Left cardiac atrium (tissue), 4 donors: ENCODE results near the gene TSFM. TPM values are rescaled to one million over a fixed set of nuclear protein-coding genes. Genes with fewer than 3 reads are reported as not detected.

Experiments
- ATAC-seq, 2 donors: fragments of 200-7000 bp; cut with Tn5 transposase; one replicate each; pipeline ENCODE4 v1.9.1; 2020; ENCODE audit warnings: mild to moderate bottlenecking in 2 of 2, moderate library complexity in 2 of 2
- DNase-seq: peaks from one replicate; pipeline ENCODE4 v3.0.0-alpha.2; 2020
- intact Hi-C, 2 donors: fragments of 100-400 bp; cut with DNase I; formaldehyde crosslinking; loops; one replicate each; pipeline versions ENCODE4 v1.14.1 to v1.15.1; 2022 to 2023
- total RNA-seq, 2 donors: library from RNA; stranded (reverse); fragmentation: NEBNext Ultra II Directional; extraction: Animal tissue kit (Norgen Biotek cat#: 25700); gene quantifications; one replicate each; pipeline ENCODE4 v1.2.1, GENCODE V29; 2021
- donor health status: DM: no; HTN: yes; CAD: no.
- donor health status: DM: no; HTN: yes; CAD: no; lungs with severe emphysema.
- donor health status: DM: yes; HTN: yes; CAD: no.
- donor health status: Dilated cardiomyopathy.

TSFM gene
- total RNA-seq, 2 donors from 2014 or later: 29.2 to 38.1 TPM

GRCh38 chr12:57744777-57745484, 37.7 kb upstream of the TSFM start, which contains the start of gene TSPAN31:
Gene TSPAN31, plus strand, starts transcription at chr12:57745039. Its CDS starts 116 bp downstream, at chr12:57745155.
- ATAC-seq (peak; percentile 96 to 98), DNase-seq (peak; percentile 99)
- intact Hi-C loops: no loop called here

GRCh38 chr12:57745485-57745881, 37.1 kb upstream of the TSFM start:
- intact Hi-C loops: no loop called here
- ATAC-seq (peak; percentile 2 to 11), DNase-seq (no peak)

- intact Hi-C loops: no loop called here
- ATAC-seq (no peak), DNase-seq (no peak)
Measured at GRCh38 chr12:57746025-57746424, 36.6 kb upstream of the TSFM start.

DNA sequence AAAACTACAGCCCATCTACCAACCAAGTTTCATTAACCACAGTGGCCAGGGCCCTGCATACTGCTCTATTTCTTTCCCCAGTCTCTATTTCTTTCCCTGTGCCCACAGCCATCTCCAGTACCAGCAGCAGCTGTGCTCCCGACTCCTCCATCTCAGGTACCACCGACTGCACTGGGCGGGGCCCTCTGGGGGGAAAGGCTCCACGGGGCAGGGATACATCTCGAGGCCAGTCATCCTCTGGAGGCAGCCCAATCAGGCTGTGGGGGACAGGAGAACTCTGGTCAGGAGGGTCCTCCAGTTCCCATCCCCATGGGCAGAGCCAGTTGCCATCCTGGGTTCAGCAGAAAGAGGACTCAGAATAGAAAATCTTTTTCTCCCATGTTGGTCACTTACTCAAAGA, 33.5 kb upstream of the TSFM start:
- intact Hi-C loops: no loop called here
- ATAC-seq: no peak
- DNase-seq: no peak

DNA sequence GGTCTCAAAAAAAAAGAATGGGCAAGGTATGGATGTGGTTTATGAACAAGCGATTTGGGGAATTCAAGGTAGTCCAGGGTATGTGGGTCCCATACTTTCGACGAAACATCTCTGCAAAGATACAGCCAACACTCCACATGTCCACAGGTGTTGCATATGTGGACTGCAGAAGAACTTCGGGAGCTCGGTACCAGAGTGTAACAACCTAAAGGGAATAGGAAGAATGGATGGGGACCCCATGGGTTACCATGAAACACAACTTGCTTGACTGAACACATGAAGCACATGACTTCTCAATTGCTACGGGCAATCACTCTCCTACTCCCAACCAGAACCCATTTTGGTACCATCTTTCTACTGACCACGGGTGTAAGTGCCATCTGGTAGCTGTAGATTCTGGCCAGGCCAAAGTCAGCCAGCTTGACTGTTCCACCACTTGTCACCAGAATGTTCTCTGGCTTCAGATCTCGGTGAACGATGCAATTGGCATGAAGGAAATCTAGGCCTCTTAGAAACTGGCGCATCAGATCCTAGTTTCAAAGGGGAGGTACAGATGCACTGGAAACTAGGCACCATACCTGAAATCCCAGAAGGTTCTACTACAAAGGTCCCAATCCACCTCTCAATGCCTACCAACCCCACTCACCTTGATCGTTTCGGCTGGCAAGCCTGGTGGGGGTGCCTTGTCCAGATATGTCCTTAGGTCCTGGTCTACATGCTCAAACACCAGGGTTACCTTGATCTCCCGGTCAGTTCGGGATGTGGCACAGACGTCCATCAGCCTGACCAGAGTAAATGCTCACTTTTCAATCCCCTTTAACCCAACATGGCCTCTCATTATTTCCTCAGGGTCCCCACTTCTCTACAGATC, 31.8 kb upstream of the TSFM start:
- no peak for ATAC-seq
- intact Hi-C loops: no loop called here
- no peak for DNase-seq

GRCh38 chr12:57751432-57751787, 31.2 kb upstream of the TSFM start:
- DNase-seq: no peak
- ATAC-seq: no peak
- intact Hi-C loops: no loop called here

DNA sequence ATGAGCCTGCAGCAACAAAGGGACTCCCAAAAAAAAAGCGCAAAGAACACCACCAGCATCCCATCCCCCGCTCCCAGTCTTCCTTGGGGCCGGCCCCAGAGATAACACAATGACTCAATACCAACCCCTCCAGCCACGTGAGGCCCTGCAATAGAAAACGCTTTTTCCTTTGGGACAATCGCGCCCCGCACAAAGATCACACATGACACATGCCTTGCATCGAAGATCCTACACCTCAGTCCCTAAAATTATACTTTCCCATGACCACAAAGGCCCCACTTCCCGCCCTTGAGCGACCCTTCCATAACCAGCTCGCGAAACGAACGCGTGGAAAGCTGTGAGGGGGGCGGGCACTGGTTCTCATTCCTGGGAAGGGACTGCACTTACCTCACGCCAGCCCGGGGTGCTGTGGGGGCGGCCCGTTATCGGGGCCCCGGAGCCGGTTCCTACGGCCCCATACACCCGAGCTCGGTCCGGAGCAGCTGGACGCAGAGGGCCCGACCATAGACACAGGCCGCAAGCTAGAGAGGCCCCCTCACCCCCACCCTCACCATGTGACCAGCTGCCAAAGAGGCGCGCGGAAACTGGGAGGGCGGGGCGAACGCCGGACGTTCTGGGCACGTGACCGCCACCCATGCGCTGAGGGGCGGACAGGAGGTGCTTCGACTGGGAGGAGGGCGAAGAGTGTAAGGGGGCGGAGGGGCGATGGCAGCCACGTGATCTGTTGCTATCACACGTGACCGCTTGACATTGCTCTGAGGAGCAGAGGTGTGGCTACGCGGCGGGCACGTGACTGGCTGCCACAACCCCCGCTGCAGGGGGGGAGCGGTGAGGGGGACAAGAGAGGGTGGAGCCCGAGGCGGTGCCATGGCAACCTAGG, 30.6 kb upstream of the TSFM start, which contains the start of gene CDK4:
Gene CDK4 (minus strand): TSS at position 523 of the 880 bp plus-strand sequence. CDS start 593 bp downstream, outside the sequence.
- intact Hi-C loops: no loop called here
- ATAC-seq (peak; percentile 92 to 93), DNase-seq (peak; percentile 99)

DNA sequence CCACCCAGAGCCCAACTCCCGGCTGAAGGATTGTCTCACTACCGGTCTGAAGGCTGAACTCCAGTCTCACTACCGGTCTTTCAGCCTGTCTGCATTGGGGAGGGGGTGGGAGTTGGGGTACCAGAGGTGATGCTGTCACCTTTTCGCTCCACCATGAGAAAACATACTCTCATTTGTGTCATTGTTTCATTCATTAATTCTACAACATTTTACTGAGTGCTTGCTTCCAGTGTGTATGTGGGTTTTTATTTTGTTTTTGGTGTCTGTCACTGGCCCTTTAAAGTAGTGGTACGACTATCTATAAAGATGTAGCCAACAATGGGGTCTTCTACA, 30.0 kb upstream of the TSFM start:
- no peak for DNase-seq
- intact Hi-C loops: no loop called here
- no peak for ATAC-seq

DNA sequence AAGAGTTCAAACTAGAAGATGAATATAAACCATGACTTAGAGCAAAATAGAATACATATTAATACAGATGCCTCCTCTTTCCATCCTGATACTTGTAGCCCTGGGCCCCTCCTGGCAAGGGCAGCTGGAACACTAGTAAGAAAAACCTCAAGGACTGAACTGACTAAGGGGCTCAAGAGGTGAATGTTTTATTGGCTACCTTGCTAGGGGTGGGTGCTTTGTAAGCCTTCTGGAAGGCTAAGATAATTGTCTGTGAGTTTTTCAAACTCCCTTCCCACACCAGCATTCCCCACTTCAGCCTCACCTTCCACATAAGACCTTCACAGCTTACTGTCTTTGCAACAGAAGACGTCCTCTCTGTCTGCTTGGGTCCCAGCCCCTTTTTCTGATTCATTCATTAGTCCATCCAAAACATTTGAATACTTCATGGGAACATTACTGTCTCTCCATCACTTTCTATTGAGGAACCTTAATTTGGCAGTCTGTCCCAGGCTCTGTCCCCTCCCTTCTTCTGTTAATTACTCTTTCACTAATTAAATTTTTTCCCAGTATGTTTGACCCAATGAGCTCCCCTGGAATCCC, 28.7 kb upstream of the TSFM start:
- no peak for ATAC-seq
- intact Hi-C loops: no loop called here

DNA sequence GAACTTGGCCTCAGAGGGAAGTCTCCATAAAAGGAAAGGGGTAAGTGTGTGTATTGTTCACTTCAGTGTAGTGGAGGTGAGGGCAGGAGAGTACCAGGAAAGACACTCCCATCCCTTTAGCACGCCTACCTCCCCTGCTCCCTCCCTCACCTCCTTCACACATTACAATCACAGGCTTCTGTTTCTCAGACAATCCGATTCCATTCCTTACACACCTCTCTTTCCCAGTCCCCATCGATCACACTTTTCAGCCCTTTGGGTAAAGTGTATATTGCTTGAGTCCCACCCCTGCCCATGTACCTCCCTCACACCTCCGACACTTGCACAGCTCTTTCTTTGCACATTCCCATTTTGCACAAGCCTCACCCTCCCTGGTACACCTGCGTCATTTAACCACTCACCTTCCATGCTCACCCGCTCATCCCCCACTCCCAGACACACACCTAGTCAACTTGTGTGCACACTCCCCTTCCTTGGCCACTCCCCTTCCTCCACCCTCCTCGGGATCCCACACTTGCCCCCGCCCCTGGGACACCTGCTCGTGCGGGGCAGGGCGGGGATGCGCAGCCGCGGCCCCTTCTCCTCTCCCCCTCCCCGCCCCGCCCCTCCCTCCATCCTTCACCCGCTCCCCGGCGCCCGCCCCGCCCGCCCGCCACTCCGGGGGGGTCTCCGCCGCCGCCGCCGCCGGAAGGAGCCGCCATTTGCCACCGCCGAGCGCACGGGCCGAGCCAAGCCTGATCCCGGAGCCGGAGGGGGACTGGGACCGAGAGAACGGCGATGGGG, 28.0 kb upstream of the TSFM start, which contains the start of gene MARCHF9:
Gene MARCHF9 (plus strand): TSS at position 693 of the 783 bp plus-strand sequence. CDS start 426 bp downstream, outside the sequence.
- intact Hi-C loops: no loop called here
- ATAC-seq (peak in 1 of 2 donors; percentile 4), DNase-seq (peak; percentile 62)

More for the DNA sequence above, 28.7 kb upstream of the TSFM start:
- DNase-seq: no peak

DNA sequence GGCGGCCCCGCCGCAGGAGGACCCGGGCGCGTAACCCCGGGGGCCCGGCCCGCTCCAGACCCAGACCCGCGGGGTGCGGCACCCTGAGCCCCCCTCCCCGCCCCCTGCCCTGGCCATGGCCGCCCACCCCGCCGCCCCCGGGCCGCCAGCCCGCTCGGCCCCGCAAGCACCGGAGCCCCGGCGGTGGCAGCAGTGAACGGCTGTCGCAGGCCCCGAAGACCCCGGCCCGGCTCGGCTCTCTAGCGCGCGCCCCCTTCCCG, 27.5 kb upstream of the TSFM start:
- DNase-seq (no peak), ATAC-seq (no peak)
- intact Hi-C loops: no loop called here

DNA sequence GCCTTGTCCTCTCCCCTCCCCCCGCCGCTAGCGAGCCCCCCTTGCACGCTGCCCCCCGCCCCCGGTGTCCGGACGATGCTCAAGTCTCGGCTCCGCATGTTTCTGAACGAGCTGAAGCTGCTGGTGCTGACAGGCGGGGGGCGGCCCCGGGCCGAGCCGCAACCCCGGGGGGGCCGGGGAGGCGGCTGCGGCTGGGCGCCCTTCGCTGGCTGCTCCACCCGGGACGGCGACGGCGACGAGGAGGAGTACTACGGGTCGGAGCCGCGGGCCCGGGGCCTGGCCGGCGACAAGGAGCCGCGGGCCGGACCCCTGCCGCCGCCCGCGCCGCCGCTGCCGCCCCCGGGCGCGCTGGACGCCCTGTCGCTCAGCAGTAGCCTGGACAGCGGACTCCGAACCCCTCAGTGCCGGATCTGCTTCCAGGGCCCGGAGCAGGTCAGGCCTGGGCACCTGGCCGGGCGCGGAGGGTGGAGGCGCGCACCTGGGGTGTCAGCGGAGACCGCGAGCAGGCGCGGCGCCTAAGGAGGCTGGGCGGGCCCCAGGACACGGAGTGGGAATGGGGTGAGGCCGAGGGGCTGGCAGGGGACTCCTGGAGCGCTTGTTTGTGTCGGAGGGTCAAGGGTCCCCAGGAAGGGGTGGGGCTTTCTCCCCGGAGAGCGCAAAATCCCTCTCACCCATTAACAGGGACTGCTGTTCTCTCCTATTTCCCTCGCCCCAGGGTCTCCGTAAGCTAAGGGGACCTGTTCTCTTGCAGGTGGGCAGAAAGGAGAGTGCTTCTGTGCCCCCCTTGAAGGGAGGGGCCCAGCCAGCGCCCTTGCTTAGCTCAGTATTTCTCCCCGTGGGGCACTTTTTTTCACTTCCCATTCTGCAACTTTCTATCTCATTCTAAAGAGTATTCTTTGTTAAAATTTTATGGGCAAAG, 26.9 kb upstream of the TSFM start:
- DNase-seq (no peak), ATAC-seq (no peak)
- intact Hi-C loops: no loop called here

DNA sequence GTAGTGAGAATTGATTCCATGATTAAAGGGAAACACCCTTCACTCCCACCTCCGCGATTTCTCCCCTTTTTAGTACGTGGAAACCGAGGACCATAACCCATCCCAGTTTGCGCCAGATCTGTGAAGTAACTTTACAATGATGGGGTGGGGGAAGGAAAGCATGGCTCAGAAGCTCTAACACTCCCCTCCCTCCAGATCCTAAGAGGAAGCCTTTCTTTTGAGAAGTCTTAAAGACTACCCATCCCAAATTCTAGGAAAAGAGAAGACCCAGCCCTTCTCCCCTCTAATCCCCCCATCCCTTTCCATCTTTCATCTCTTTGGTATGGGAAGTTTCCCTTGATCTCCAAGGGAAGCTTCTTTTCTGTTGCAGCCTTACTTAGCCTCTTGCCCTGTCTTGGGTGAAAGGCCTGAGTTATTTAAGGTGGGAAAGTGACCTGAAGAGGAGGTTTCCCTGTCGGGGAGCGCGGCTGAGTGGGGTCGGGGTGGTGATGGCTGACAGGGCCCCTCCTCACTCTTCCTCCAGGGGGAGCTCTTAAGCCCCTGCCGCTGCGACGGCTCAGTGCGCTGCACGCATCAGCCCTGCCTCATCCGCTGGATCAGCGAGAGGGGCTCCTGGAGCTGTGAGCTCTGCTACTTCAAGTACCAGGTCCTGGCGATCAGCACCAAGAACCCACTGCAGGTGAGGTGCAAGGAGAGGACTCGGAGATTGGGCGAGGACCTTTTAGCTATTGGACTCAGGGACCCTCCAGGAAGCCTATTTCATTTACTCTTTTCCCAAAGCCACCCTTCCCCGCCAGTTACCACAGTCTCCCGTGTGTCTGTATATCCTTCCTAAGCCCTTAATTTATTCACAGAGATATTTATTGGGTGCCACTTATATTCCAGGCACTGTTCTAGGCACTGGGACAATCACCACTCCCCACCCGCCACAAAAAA, 25.9 kb upstream of the TSFM start:
- no peak for ATAC-seq
- no peak for DNase-seq
- intact Hi-C loops: no loop called here

- intact Hi-C loops: no loop called here
- DNase-seq (no peak), ATAC-seq (no peak)
Measured at GRCh38 chr12:57757771-57758170, 24.8 kb upstream of the TSFM start.

GRCh38 chr12:57758552-57759359, 23.8 kb upstream of the TSFM start:
- intact Hi-C loops: no loop called here
- DNase-seq (no peak), ATAC-seq (no peak)
